ENCODE results near the gene PCDHB10.
"Not testable (repeated sequence)": the region's sequence is repeated elsewhere in the genome, so short reads cannot be mapped to it uniquely, and the experiment has no call there.

Gene PCDHB10

GRCh38 chr5:141192110-141192725, at the start of gene PCDHB10:
PCDHB10 (plus strand) TSS chr5:141192353; CDS start chr5:141192553, 200 bp downstream.
- no peak for DNase-seq

- DNase-seq, result no peak
Measured at GRCh38 chr5:141149812-141150211, 42.3 kb upstream of the PCDHB10 start, which contains the start of gene PCDHB6. PCDHB6 (plus strand) TSS chr5:141150057; CDS start chr5:141150258, 201 bp downstream.

GRCh38 chr5:141150224-141150992, 41.7 kb upstream of the PCDHB10 start:
- DNase-seq, result no peak

GRCh38 chr5:141150993-141151325, 41.2 kb upstream of the PCDHB10 start:
- no peak for DNase-seq

GRCh38 chr5:141151632-141152031, 40.5 kb upstream of the PCDHB10 start:
- not testable (repeated sequence) for DNase-seq

GRCh38 chr5:141152096-141152495, 40.1 kb upstream of the PCDHB10 start:
- not testable (repeated sequence) for DNase-seq

GRCh38 chr5:141155540-141156374, 36.4 kb upstream of the PCDHB10 start:
- no peak for DNase-seq

- DNase-seq, result not testable (repeated sequence)
Measured at GRCh38 chr5:141157356-141157755, 34.8 kb upstream of the PCDHB10 start.

- not testable (repeated sequence) for DNase-seq
Measured at GRCh38 chr5:141157901-141158300, 34.3 kb upstream of the PCDHB10 start.

GRCh38 chr5:141172381-141173204, 19.6 kb upstream of the PCDHB10 start, which contains the start of gene PCDHB7:
PCDHB7 (plus strand) TSS chr5:141172644; CDS start chr5:141172836, 192 bp downstream.
- no peak for DNase-seq

- not testable (repeated sequence) for DNase-seq
Measured at GRCh38 chr5:141174291-141175104, 17.7 kb upstream of the PCDHB10 start.

GRCh38 chr5:141175933-141176332, 16.2 kb upstream of the PCDHB10 start:
- DNase-seq, result no peak

- DNase-seq, result not testable (repeated sequence)
Measured at GRCh38 chr5:141177577-141178191, 14.5 kb upstream of the PCDHB10 start, which contains the start of gene PCDHB8. PCDHB8 (plus strand) TSS chr5:141177790; CDS start chr5:141178035, 245 bp downstream.

GRCh38 chr5:141179371-141179770, 12.8 kb upstream of the PCDHB10 start:
- not testable (repeated sequence) for DNase-seq

GRCh38 chr5:141179876-141180275, 12.3 kb upstream of the PCDHB10 start:
- not testable (repeated sequence) for DNase-seq

GRCh38 chr5:141180313-141180712, 11.8 kb upstream of the PCDHB10 start:
- no peak for DNase-seq

- no peak for DNase-seq
Measured at GRCh38 chr5:141182248-141182647, 9.9 kb upstream of the PCDHB10 start, which contains the start of gene PCDHB16. PCDHB16 (plus strand) TSS chr5:141182387; CDS start chr5:141182560, 173 bp downstream.

- DNase-seq, result not testable (repeated sequence)
Measured at GRCh38 chr5:141184117-141184855, 7.9 kb upstream of the PCDHB10 start.

- DNase-seq, result no peak
Measured at GRCh38 chr5:141186897-141187512, 5.1 kb upstream of the PCDHB10 start, which contains the start of gene PCDHB9. PCDHB9 (plus strand) TSS chr5:141187161; CDS start chr5:141187319, 158 bp downstream.
